Smooth muscle cell (in vitro differentiated cells): Measurements from ENCODE around the gene BBS9. TPM values are rescaled to one million over a fixed set of nuclear protein-coding genes. Genes with fewer than 3 reads are reported as not detected.

Experiments
- DNase-seq: peaks from one replicate; lab custom pipeline; 2025; ENCODE audit not compliant: unreplicated experiment; lab: John Stamatoyannopoulos, UW
- H2AFZ ChIP-seq: fragments of 200-600 bp; sonication (generic); 2 replicates; pipeline ENCODE4 v1.6.0; 2016; ENCODE audit warnings: antibody characterized with exemption, low read depth, mild to moderate bottlenecking
- H3F3A ChIP-seq: fragments of 200-600 bp; sonication (generic); 2 replicates; pipeline ENCODE4 v1.6.0; 2017; ENCODE audit warnings: antibody characterized with exemption, low read depth
- H3K27ac ChIP-seq: fragments of 200-600 bp; sonication (generic); 2 replicates; pipeline ENCODE4 v1.5.1; 2016; ENCODE audit warnings: low read depth, mild to moderate bottlenecking
- H3K27me3 ChIP-seq: fragments of 200-600 bp; sonication (generic); 2 replicates; pipeline ENCODE4 v1.6.1; 2016; ENCODE audit warnings: low read depth, mild to moderate bottlenecking
- H3K36me3 ChIP-seq: fragments of 200-600 bp; sonication (generic); 2 replicates; pipeline ENCODE4 v1.5.1; 2016; ENCODE audit warnings: low read depth
- H3K4me1 ChIP-seq: fragments of 200-600 bp; sonication (generic); 2 replicates; pipeline ENCODE4 v1.5.1; 2016; ENCODE audit warnings: low read depth
- H3K4me2 ChIP-seq: fragments of 200-600 bp; sonication (generic); 2 replicates; pipeline ENCODE4 v1.6.0; 2016; ENCODE audit warnings: mild to moderate bottlenecking
- H3K4me3 ChIP-seq: fragments of 200-600 bp; sonication (generic); 2 replicates; pipeline ENCODE4 v1.5.1; 2016; ENCODE audit warnings: mild to moderate bottlenecking
- H3K79me2 ChIP-seq: fragments of 200-600 bp; sonication (generic); 2 replicates; pipeline ENCODE4 v1.6.0; 2016; ENCODE audit warnings: low read depth, mild to moderate bottlenecking
- H3K9ac ChIP-seq: fragments of 200-600 bp; sonication (generic); 2 replicates; pipeline ENCODE4 v1.6.0; 2016; ENCODE audit warnings: low read depth
- H3K9me3 ChIP-seq: fragments of 200-600 bp; sonication (generic); replicated peaks from 2 replicates; pipeline ENCODE4 v1.5.1; 2016; ENCODE audit warnings: low read depth
- H4K20me1 ChIP-seq: fragments of 200-600 bp; sonication (generic); 2 replicates; pipeline ENCODE4 v1.6.0; 2016; ENCODE audit warnings: low read depth
- CTCF ChIP-seq: fragments of 200-600 bp; sonication (generic); IDR thresholded peaks from 2 replicates; pipeline ENCODE4 v1.5.1; 2017; ENCODE audit warnings: borderline replicate concordance, mild to moderate bottlenecking, antibody characterized with exemption; ENCODE audit not compliant: insufficient read depth, poor library complexity, severe bottlenecking
- WGBS: methylation state at CpG from one replicate; pipeline ENCODE4 v1.1.7; 2016; ENCODE audit warnings: low lambda C conversion rate; 5-methylcytosine and 5-hydroxymethylcytosine counted together
- polyA plus RNA-seq: library from polyadenylated mRNA; unstranded; fragments of >200 nt; fragmentation: Nextera tagmentation; extraction: Ambion mirVana; gene quantifications from 2 replicates; pipeline ENCODE4 v1.2.1, GENCODE V29; 2016
- total RNA-seq: library from RNA; depleted of rRNA; stranded (reverse); fragments of >200 nt; gene quantifications from 2 replicates; pipeline ENCODE4 v1.2.3, GENCODE V29; 2014

The BBS9 gene
- total and polyA plus RNA-seq, 2 experiments from 2014 or later = 12.8 to 19.6 TPM

GRCh38 chr7:33562996-33563395 is 433.6 kb downstream of the BBS9 start:
- Histone ChIP-seq H3K27ac (no peak overlapping the region), H3K4me3 (no peak overlapping the region), H3K9ac (no peak overlapping the region), H3K27me3 (no peaks in the 10 kb centered on the region), H3K4me1 (no peaks in the 10 kb centered on the region), H4K20me1 (no peaks in the 10 kb centered on the region), H3K9me3 (no peaks in the 10 kb centered on the region), H3K79me2 (no peaks in the 10 kb centered on the region), H2AFZ (no peak overlapping the region), H3K4me2 (no peak overlapping the region), H3K36me3 (no peaks in the 10 kb centered on the region), H3F3A (no peaks in the 10 kb centered on the region)
- TF ChIP-seq CTCF = no peak
- no peak for DNase-seq

- no peak for DNase-seq
- Histone ChIP-seq H3F3A (no peaks in the 10 kb centered on the region), H4K20me1 (no peaks in the 10 kb centered on the region), H3K4me3 (no peak overlapping the region), H3K4me2 (no peak overlapping the region), H2AFZ (no peak overlapping the region), H3K27me3 (no peaks in the 10 kb centered on the region), H3K79me2 (no peaks in the 10 kb centered on the region), H3K4me1 (no peaks in the 10 kb centered on the region), H3K9ac (no peak overlapping the region), H3K9me3 (no peaks in the 10 kb centered on the region), H3K27ac (no peak overlapping the region), H3K36me3 (no peaks in the 10 kb centered on the region)
- WGBS = 71% methylated on average over 7 of the region's 7 CpGs
- no peak for TF ChIP-seq CTCF
Measured at GRCh38 chr7:33563651-33564050, 434.3 kb downstream of the BBS9 start.

GRCh38 chr7:33578166-33578565 is 448.8 kb downstream of the BBS9 start:
- Histone ChIP-seq H3F3A (no peaks in the 10 kb centered on the region), H3K36me3 (no peaks in the 10 kb centered on the region), H3K9ac (no peak overlapping the region), H3K9me3 (no peaks in the 10 kb centered on the region), H3K79me2 (no peaks in the 10 kb centered on the region), H3K27me3 (no peaks in the 10 kb centered on the region), H3K4me3 (no peak overlapping the region), H2AFZ (no peak overlapping the region), H3K4me2 (no peak overlapping the region), H4K20me1 (no peaks in the 10 kb centered on the region), H3K4me1 (no peaks in the 10 kb centered on the region), H3K27ac (no peak overlapping the region)
- no peak for TF ChIP-seq CTCF
- WGBS = 86% methylated on average over 1 of the region's 1 CpG
- no peak for DNase-seq

GRCh38 chr7:33578881-33579672 is 449.7 kb downstream of the BBS9 start:
- H3K9me3 ChIP-seq = no peaks in the 10 kb centered on the region
- no peak overlapping the region for H3K27ac ChIP-seq
- no peaks in the 10 kb centered on the region for H3F3A ChIP-seq
- H3K79me2 ChIP-seq = no peaks in the 10 kb centered on the region
- H3K4me2 ChIP-seq = no peak overlapping the region
- no peaks in the 10 kb centered on the region for H3K27me3 ChIP-seq
- no peak for TF ChIP-seq CTCF
- no peak overlapping the region for H2AFZ ChIP-seq
- H3K36me3 ChIP-seq = no peaks in the 10 kb centered on the region
- no peak overlapping the region for H3K9ac ChIP-seq
- H4K20me1 ChIP-seq = no peaks in the 10 kb centered on the region
- H3K4me1 ChIP-seq = no peaks in the 10 kb centered on the region
- WGBS = 88% methylated on average over 5 of the region's 5 CpGs
- no peak overlapping the region for H3K4me3 ChIP-seq
- no peak for DNase-seq
